NCI-H345 (cell line): ENCODE data around the gene NLRP6.
"Not testable (repeated sequence)": the region's sequence is repeated elsewhere in the genome, so short reads cannot be mapped to it uniquely, and the experiment has no call there.

Source experiments
- DNase-seq: peaks from one replicate; lab custom pipeline; 2025; lab: John Stamatoyannopoulos, UW

Gene NLRP6

DNA sequence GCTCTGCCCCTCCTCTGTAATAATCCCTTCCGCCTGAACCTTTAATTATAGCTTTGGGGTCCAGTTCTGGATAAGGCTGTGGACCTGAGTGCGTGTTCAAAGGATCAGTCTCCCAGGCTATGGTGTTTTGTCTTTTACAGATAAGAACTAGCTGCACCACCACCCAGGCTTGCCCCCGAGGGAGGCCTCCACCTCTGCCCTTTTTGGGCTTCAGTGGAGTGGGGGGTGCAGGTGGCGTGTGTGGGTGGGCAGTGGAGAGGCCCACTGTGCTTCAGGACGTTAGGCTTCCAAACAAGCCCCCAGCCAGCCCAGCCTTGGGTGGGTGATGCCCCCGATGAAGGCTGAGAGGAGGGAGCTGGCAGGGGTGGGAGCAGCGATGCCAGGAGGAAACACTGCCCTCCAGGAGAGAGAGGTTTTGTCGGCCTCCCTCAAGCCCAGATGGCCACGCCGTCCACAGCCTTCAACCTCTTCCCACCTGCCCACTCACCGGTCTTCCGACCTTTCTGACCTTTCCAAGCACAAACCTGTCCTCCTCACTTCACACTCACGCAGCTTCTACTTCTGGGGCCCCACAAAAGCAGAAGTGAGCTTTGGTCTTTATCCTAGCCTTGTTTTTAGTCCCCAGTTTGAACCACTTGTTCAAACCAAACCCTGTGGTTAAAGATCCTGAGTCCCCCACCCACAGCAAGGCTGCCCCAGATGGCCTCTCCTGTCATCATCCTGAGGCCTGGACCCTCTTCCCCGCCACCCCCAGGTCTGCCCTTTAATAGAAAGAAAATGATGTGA, 21.1 kb upstream of the NLRP6 start:
- no peak for DNase-seq

DNA sequence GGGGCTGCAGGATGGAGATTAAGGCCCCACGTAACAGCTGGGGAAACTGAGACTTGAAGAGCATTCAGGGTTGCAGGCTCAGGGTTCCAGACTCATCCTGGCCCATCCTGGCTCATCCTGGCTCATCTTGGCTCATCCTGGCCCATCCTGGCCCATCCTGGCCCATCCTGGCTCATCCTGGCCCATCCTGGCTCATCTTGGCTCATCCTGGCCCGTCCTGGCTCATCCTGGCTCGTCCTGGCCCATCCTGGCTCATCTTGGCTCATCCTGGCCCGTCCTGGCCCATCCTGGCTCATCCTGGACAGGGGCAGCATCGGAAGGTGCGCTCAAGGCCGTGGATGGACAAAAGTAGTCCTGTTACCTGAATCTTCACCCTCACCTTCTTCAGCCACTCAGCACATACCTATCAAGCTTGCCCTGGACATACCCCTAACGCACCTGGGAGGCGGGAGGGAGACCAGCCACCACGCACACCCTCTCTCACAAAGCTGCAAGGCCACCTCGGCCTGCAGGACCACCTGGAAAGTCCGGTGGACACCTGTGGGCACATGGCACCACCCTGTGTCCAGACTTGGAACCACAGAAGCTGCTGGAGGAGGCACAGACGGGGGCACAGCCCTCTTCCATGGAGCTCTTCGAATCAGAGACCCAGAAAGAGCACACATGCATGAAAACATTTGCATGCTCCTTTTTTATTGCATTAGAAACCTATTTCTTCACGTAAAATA, 20.3 kb upstream of the NLRP6 start:
- DNase-seq, result no peak

GRCh38 chr11:259413-259812, 18.8 kb upstream of the NLRP6 start:
- DNase-seq, result no peak

GRCh38 chr11:261624-262023, 16.6 kb upstream of the NLRP6 start:
- no peak for DNase-seq

GRCh38 chr11:266676-267439, 11.3 kb upstream of the NLRP6 start:
- no peak for DNase-seq

GRCh38 chr11:267491-267994, 10.7 kb upstream of the NLRP6 start:
- DNase-seq, result no peak

GRCh38 chr11:268716-269145, 9.5 kb upstream of the NLRP6 start:
- not testable (repeated sequence) for DNase-seq

DNA sequence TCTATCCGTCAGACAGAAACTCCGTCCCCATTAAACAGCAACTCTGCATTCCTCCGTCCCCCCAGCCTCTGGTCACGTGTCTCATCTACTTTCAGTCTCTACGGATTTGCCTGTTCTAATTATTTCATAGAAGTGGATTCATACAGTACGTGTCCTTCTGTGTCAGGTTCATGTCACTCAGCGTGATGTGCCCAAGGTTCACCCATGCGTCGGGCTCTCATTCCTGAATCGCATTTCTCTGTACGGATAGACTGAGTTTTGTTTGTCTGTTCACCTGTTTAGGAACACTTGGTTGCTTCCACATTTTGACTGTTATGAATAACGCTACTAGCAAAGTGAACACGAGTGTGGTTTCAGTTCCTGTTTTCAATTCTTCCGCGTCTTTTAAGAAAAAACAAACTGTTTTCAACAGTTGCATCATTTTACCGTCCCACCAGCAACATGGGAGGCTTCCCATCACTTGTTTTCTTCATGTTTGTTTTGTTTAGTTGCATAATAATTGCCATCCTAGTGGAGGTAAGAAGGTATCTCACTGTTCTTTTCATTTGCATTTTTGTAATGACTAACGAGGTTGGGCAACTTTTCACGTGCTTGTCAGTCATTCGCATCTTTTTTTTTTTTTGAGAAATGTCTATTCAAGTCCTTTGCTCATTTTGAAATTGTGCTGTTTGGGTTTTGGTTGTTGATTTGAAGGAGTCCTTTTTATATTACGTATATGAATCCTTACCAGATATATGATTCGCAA, 8.9 kb upstream of the NLRP6 start:
- no peak for DNase-seq

GRCh38 chr11:270451-271318, 7.5 kb upstream of the NLRP6 start:
- no peak for DNase-seq

GRCh38 chr11:271319-271715, 6.9 kb upstream of the NLRP6 start:
- DNase-seq, result no peak

- DNase-seq, result no peak
Measured at GRCh38 chr11:272195-272930, 5.8 kb upstream of the NLRP6 start.

DNA sequence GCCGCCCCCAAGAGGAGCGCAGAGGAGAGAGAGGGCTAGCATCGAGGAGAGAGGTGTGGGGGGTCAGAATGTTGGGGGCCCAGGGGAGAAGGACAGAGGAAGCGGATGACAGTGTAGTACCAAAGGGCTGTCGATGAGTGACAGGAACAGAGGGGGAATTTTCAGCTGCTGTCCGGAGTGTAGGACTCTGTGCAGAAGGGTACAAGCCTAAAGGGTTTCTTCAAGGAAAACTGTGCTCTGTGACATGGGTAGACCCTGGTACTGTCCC, 5.3 kb upstream of the NLRP6 start:
- DNase-seq, result no peak

DNA sequence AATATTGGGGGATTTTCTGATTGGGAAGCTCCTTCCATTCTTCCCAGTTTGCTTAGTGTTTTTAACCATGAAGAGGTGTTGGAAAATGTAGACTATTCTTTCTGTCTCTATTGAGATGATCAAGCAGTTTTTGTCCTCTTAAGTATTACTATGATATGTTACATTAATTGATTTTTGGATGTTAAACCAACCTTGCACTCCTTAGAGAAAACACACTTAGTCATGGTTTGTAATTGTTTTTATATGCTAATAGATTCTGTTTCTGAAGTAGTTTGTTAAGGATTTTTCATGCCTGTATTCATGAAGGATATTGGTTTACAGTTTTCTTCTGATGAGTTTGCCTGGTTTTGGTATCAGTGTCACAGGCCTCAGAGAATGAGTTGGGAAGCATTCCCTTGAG, 2.0 kb upstream of the NLRP6 start:
- no peak for DNase-seq

- DNase-seq, result no peak
Measured at GRCh38 chr11:279040-279965, 1.1 kb downstream of the NLRP6 start.

- DNase-seq, result no peak
Measured at GRCh38 chr11:279966-280705, 1.9 kb downstream of the NLRP6 start.

GRCh38 chr11:280706-281485, 2.7 kb downstream of the NLRP6 start:
- no peak for DNase-seq

DNA sequence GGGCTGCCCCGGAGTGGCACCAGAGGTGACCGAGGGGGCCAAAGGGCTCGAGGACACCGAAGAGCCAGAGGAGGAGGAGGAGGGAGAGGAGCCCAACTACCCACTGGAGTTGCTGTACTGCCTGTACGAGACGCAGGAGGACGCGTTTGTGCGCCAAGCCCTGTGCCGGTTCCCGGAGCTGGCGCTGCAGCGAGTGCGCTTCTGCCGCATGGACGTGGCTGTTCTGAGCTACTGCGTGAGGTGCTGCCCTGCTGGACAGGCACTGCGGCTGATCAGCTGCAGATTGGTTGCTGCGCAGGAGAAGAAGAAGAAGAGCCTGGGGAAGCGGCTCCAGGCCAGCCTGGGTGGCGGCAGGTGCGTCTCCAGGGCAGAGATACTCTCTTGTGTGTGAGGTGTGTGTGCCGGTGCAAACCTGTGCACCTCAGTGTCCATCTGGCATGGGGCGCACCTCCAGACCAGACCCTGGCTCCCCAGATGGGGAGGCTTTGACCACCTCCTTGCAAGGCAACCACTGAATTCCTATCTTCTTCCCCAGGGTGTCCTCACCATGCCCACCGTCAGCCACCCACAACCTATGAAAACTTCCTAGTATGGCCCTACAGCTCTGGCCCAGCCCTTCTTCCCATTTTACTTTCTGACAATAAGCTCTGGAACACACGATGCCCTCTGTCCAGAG, 3.4 kb downstream of the NLRP6 start:
- no peak for DNase-seq
